Measurements from ENCODE around the gene PITPNB.

GRCh38 chr22:27874764-27875163 is 44.3 kb downstream of the PITPNB start:
- TF ChIP-seq CTCF (IDR thresholded peaks at IDR 0.05; ENCODE audit: low read length): no peak
- no peak for TF ChIP-seq EZH2 (IDR thresholded peaks at IDR 0.05; ENCODE audit: borderline replicate concordance, low read length)
